Measurements from ENCODE around the gene CLCNKA. TPM values are rescaled to one million over a fixed set of nuclear protein-coding genes. Genes with fewer than 3 reads are reported as not detected.

CLCNKA gene
- total RNA-seq, 2 donors from 2014 or later = 0.20 TPM; not detected in 1

DNA sequence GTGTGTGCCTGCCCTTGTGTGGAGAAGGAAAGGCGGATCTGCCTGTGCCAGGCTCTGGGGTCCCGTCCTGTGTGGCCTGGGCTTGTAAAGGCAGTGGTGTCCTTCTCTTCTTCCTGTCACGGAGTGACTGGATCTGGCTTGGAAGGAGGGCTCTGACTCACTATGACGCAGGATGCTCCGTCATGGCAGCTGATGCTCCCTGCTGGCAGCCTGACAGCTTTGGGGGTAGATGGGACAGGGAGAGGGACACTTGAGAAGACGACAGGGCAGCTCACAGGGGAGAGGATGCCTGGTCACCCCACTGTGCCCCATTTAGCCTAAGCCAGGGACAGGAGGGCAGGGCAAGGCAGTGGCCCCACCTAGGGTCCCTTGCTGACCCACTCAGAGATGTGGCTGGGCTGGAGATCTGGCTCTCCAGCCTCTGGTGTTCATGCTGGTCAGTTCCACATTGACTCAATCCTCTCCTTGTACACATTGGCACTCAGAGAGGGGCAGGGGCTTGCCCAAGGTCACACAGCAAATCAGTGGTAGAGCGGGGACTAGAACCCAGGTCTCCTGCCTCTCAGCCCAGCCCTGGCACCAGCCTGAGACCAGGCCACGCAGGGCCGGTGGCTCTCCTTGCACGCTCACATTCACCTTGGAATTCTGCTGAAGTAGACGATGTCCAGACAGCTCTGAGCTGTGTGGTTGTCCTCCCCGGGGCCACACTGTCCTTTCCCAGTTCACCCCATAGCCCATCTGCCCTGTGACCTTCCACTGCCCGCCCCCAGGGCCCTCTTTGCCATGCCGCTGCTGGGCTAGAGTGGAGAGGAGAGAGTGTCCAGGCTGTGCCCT is 54.4 kb downstream of the CLCNKA start:
- TF ChIP-seq, protein P1, sequence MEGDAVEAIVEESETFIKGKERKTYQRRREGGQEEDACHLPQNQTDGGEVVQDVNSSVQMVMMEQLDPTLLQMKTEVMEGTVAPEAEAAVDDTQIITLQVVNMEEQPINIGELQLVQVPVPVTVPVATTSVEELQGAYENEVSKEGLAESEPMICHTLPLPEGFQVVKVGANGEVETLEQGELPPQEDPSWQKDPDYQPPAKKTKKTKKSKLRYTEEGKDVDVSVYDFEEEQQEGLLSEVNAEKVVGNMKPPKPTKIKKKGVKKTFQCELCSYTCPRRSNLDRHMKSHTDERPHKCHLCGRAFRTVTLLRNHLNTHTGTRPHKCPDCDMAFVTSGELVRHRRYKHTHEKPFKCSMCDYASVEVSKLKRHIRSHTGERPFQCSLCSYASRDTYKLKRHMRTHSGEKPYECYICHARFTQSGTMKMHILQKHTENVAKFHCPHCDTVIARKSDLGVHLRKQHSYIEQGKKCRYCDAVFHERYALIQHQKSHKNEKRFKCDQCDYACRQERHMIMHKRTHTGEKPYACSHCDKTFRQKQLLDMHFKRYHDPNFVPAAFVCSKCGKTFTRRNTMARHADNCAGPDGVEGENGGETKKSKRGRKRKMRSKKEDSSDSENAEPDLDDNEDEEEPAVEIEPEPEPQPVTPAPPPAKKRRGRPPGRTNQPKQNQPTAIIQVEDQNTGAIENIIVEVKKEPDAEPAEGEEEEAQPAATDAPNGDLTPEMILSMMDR (IDR thresholded peaks at IDR 0.05) = no peak
- DNase-seq (ENCODE audit: low spot score) = peak; percentile 86
- no peaks in the 10 kb centered on the region for H3K9me3 ChIP-seq
- H3K4me1 ChIP-seq = peaks cover 0 to 54% of the 10 kb centered on the region in 2 donors
- no peaks in the 10 kb centered on the region for H3K36me3 ChIP-seq
- H3K4me3 ChIP-seq = no peak overlapping the region
- peak overlapping the region; percentile 69 to 74 for H3K27ac ChIP-seq
- H3K27me3 ChIP-seq = no peaks in the 10 kb centered on the region

GRCh38 chr1:16076865-16077238 is 55.0 kb downstream of the CLCNKA start:
- peaks cover 0 to 56% of the 10 kb centered on the region in 2 donors for H3K4me1 ChIP-seq
- TF ChIP-seq, protein P1 (IDR thresholded peaks at IDR 0.05) = no peak
- peak overlapping the region; percentile 69 to 74 for H3K27ac ChIP-seq
- H3K4me3 ChIP-seq = no peak overlapping the region
- no peak for DNase-seq (ENCODE audit: low spot score)
- no peaks in the 10 kb centered on the region for H3K9me3 ChIP-seq
- H3K36me3 ChIP-seq = no peaks in the 10 kb centered on the region
- H3K27me3 ChIP-seq = no peaks in the 10 kb centered on the region

- TF ChIP-seq, protein P1 (IDR thresholded peaks at IDR 0.05) = no peak
- Histone ChIP-seq H3K4me3 (no peak overlapping the region), H3K36me3 (no peaks in the 10 kb centered on the region), H3K27me3 (no peaks in the 10 kb centered on the region), H3K27ac (peak overlapping the region; percentile 69 to 74), H3K9me3 (no peaks in the 10 kb centered on the region), H3K4me1 (peaks cover 0 to 59% of the 10 kb centered on the region in 2 donors)
- no peak for DNase-seq (ENCODE audit: low spot score)
These were observed 55.8 kb downstream of the CLCNKA start for GRCh38 chr1:16077406-16078245.

DNA sequence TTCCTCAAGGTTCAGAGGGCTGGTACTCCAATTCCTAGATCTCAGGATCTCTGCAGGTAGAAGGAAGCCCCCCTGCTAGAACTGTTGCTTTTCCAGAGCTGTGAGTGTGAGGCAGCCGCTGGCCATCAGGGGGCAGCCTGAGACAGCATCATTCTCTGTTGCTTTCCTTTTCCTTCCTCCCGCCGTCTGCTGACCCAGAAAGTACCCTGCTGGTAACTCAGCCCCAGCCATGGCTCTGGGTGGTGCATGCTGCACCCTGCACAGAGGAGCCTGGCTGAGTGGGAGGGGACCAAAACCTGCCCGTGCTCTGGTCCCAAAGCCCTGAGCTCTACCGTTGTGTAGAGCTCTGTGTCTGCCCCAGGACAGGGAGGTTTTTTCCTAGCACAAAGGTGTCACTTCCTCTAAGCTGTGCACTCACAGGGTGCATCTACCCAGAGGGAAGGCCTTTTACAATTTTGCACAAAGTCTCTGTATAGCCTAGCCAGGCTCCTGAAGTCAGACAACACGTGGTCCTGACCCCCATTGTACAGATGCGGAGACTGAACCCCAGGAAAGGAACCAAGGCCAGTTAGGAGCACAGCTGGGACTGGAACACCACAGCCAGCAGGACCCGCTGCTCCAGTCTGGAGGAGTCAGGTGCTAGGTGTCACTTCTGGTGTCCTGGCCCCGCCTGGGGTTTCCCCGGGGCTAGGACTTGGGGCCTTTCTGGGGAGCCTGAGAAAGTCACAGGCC is 57.3 kb downstream of the CLCNKA start:
- TF ChIP-seq, protein P1 (IDR thresholded peaks at IDR 0.05) = peak; percentile 82 to 91
- H3K27ac ChIP-seq = peak overlapping the region in 1 of 2 donors; percentile 11
- peak; percentile 83 for DNase-seq (ENCODE audit: low spot score)
- H3K27me3 ChIP-seq = no peaks in the 10 kb centered on the region
- H3K36me3 ChIP-seq = no peaks in the 10 kb centered on the region
- no peak overlapping the region for H3K4me3 ChIP-seq
- peaks cover 0 to 50% of the 10 kb centered on the region in 2 donors for H3K4me1 ChIP-seq
- H3K9me3 ChIP-seq = no peaks in the 10 kb centered on the region

GRCh38 chr1:16080422-16081150 is 58.8 kb downstream of the CLCNKA start:
- Histone ChIP-seq H3K4me3 (no peak overlapping the region), H3K27me3 (no peaks in the 10 kb centered on the region), H3K27ac (no peak overlapping the region), H3K4me1 (peaks cover 0 to 35% of the 10 kb centered on the region in 2 donors), H3K9me3 (no peaks in the 10 kb centered on the region), H3K36me3 (no peaks in the 10 kb centered on the region)
- DNase-seq (ENCODE audit: low spot score) = no peak
- TF ChIP-seq, protein P1 (IDR thresholded peaks at IDR 0.05) = no peak
